GM21423 (cell line): ENCODE results near the gene RETREG1.

Experiments used
- ATAC-seq: cut with Tn5 transposase; IDR thresholded peaks from one replicate; pipeline ENCODE4 v1.9.1; 2021; ENCODE audit warnings: mild to moderate bottlenecking, moderate library complexity; ENCODE audit not compliant: unreplicated experiment

The RETREG1 gene

DNA sequence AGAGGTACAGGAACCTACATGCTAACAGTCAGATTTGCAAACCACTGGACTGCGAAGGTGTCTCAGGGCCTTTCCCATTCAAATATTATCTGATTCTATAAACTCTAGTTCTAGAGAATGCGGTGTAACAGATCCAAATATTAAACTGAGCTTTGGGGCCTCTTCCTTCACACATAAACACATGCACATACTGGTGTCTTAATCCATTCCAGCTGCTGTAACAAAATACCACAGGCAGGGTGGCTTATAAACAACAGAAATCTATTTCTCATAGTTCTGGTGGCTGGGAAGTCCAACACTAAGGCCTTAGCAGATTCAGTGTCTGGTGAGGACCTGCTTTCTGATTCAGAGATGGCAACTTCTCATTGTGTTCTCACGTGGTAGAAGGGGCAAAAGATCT is 30.2 kb downstream of the RETREG1 start:
- no peak for ATAC-seq

DNA sequence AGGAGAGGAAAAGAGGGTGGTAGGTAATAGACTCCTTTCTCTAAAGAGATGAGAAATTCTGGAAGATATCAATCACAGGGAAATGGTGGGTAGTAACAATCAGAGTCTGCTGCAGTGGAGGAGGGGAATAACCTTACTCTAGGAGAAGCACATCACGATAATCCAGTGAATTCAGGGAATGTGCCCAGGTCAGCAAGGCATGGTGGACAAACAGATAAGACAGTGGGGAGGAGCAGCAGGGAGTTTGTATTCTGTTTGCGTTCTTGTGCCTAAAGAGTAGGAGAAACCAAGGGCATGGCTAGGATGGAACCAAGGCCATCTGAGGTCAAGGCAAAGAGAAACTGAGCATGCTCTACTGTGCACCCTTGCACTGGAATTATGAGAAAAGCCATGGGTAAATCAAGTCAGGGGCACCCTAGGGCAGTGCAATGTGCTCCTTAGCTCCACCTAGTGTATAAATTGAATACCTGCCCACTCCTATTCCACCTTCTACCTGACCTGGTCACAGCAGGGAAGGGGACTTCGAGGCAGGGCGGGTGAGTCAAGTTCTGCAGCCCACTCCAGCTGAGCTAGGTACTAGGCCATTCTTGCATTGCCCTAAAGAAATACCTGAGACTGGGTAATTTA is 31.6 kb downstream of the RETREG1 start:
- no peak for ATAC-seq

DNA sequence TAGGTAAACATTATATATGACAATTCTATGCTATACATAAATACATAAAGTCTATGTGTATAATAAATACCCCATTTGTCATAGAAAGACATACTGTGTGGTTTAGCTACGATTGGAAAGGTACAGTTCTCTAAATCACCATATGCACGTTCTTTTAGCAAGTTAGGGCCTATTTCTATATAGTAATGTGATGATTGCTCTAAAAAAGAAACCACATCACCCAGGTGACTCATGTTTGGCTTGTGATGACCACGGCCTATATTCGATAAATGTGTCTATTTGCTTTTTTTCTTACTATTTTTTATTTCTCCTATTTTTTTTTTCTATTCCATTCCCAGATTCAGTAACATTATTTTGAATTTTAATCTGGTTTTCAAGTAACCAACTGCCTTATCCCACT is 34.7 kb downstream of the RETREG1 start:
- ATAC-seq = no peak

DNA sequence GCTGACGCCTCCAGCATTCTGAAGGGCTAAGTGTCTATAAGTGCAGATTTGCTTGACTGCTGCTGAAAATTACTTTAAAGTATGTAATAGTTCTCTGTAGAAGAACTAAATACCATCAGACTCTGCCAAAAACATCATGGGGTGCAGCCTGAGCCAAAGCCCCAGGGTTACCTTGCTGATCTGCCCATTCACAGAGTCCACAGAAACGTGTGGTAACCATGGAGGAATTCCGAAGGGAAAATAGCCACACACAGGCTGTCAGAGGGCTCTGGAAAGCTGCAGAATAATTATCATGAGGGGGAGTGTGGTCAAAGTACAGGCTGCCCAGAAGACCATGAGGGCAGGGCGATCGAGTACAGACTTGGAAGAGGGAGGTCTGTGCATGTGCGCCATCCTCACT is 36.4 kb downstream of the RETREG1 start:
- ATAC-seq = no peak

DNA sequence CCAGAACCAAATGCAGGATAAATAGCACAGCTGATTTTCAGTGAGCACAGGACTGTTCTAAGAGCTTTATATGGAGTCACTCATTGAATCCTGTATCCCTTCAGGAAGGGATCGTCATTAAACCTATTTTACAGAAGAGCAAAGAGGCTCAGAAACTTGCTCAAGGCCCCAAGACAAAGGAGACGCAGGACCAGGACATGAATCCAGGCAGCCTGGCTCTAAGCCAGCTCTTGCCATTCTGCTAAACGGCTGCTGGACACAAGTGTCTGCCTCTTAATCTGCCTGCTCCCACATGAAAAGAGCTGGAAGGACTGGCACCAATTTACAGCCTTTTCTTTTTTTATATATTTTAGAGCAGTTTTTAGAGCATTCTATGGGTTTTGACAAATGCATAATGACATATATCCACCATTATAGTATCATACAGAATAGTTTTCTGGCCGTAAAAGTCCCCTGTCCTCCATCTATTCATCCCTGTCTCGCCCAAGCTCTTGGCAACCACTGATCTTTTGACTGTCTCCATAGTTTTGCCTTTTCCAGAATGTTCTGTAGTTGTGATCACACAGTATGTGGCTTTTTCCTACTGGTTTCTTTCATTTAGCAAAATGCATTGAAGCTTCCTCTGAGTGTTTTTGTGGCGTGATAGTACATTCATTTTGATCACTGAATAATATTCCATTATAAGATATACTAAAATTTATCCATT is 37.5 kb downstream of the RETREG1 start:
- no peak for ATAC-seq

DNA sequence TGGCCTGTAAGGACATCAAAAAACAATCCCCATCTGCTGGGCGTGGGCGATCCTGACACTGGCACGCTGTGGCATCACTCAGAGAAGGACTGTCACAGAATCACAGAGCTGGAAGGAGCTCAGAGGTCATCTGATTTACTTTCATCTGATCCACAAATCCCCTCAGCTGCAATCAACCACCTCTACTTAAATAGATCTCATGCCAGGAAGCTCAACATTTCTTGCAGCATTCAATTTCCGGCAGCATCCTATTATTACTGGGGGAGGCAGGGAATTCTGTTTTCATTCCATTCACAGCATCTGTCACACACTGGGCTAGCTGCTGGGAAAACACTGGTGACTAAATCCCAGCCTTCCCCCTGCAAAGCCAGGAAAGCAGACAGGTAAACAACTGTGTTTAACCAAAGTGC is 38.3 kb downstream of the RETREG1 start:
- ATAC-seq = no peak

DNA sequence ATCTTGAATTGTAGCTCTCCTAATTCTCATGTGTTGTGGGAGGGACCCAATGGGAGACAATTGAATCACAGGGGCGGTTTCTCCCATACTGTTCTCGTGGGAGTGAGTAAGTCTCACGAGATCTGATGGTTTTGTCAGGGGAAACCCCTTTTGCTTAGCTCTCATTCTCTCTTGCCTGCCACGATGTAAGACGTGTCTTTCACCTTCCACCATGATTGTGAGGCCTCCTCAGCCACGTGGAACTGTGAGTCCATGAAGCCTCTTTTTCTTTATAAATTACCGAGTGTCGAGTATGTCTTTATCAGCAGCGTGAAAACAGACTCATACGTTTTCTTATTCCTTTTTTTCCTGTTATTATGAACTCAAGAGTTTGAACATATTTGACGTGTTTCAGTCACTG is 39.1 kb downstream of the RETREG1 start:
- ATAC-seq = no peak

DNA sequence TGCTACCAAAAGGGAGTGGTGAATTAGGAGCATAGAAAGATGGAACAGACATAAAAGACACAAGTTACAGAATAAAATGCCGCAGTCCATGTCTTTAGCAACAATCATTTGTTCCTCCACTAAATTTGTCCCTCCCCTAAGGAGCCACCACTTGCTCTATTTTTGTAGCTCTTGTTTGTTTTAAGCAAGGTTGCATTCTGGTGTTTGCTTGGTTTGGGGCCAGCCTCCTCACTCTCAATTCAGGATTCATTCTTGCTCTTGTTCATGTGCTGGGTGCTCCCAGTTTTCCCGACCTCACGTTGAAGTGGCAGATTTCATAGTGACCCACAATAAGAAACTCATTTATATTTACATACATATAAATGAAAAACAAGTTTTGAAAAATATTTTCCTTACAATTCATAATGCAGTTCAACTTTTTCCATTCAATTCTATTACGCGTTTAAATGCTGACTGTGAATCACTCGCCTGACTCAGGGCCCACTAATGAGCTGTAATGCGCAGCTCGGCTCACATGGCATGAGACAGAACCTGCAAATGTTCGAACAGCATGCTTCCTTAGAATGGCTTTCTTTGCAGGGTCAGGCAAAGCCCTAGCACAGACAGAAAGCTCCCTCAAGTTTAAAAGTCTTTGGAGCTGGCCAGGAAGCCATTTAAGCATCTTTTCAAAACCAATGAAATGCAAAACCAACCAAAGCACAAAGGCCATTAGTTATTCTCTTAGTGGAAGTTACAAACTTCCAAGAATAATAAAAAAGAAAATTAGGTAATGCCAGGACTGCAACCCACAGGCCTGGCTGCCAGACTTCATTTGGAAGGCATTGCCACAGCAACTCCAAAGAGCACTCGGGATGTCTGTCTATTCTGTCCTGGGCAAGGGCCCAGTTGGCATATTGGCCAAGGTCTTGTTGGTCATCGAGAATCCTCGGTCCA is 41.7 kb downstream of the RETREG1 start:
- no peak for ATAC-seq

DNA sequence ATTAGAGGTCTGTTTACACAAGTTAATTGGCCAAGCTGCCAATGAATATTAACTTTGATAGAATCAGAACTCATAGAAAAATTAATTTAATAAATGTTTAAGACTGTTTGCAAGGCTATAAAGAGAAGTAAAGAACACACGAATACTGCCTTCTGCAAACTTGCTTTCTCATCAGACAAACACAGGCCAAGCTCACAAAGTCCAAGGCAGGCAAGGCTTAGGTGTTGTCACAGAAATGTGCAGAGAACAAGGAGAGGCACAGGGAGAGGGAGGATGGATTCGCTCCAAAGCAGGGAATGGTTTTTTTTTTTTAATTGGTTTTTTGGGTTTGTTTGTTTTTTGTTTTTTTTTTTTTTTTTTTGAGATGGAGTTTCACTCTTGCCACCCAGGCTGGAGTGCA is 43.4 kb downstream of the RETREG1 start:
- no peak for ATAC-seq

DNA sequence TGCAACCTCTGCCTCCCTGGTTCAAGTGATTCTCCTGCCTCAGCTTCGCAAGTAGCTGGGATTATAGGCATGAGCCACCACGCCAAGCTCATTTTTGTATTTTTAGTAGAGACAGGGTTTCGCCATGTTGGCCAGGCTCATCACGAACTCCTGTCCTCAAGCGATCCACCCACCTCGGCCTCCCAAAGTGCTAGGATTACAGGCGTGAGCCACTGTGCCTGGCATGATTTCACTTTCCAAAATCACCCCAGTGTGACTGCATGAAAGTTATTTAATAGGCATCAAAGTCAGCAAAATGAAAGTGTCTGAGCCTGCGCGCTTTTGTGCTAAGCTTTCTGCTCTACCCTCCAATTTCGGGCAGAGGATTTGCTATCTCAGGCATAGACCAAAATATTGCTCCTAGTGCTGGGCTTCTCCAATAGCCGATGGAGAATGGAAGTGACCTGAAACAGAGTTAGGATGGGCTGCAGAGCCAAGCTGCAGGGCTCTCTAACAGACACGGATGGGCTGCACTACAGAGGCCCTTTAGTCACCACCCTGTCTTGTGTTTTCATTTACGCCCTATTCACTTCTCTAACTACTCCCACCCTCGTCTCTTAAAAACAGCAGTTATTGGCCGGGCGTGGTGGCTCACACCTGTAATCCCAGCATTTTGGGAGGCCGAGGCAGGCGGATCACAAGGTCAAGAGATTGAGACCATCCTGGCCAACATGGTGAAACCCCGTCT is 44.3 kb downstream of the RETREG1 start:
- no peak for ATAC-seq

DNA sequence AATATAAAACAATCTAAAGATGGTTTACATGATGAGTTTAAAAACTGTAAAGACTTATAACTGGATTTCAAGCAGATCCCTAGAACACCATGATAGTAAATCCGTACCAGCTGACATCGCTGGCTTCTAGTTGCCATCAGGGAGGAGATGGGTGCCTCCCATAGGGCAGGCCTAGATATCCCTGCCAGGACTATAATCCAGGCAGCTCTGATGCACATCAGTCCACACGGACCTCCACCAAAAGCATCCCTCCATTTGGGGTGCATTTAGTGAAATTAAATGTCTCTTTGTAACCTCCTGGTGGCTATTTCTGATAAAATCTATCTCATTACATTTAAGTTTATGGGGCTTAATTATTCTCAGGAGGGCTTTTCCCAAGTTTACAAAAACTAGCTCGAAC is 45.8 kb downstream of the RETREG1 start:
- ATAC-seq = no peak

DNA sequence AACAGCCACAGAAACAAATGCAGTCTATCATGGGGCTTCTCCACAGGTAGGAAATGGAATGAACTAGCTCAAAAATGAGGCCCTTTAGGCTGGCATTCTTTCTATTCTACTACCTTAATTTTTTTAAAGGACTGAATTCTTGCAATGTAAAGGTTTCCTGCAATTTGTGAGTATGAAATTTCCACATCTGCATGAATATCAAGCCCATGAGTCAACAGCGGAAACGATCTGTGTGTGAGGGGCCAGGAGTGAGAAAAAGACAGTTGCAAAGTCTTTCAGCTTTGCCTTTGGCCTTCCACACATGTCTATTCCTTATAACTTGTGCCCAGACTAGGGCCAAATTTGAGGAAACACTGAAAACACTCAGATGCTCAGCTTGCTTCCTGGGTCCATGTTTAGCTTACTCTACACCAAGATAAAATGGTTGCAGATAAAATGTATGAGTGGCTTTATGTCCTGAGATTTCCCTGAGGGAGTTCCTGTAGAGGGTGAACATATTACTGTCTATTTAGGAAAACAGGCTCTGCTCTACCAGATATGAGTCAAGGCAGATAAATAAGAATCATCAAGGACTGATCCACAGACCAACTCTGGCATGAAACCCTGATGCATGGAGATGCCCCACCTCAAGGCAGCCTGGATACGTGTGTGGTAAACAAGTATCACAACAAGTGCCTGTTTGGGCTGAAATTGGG is 46.5 kb downstream of the RETREG1 start:
- ATAC-seq = no peak

DNA sequence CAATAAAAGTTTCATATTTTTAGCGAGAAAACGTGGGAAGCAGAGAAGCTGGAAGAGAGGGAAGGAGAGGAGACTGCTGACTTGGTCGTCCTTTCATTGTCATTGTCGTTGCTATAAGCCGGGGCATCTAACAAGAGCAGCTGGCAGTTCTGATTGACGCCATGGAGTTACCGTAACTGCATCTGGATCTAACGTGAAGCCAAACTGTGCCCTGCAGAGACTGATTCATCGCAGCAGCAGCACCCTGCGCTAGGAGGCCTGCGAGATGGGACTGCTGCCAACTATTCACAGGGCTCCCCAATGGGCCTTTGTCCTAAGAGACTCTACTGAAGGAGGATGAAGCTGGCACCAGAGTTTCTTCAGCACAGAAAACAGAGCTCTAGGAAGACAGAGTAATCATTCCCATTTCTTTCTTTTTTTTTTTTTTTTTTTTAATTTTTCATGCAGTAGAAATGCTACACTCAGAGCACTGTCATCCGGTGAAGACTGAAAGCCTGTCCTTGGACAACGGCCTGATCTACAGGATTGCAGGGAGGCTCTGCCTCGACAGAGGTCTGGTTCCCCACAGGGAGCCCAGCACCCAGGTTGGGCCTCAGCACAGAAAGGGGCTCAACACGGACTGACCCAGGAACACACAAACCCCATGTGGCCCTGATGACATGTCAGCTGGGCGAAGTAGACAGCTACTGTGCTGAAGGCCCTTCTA is 47.8 kb downstream of the RETREG1 start:
- ATAC-seq = no peak

DNA sequence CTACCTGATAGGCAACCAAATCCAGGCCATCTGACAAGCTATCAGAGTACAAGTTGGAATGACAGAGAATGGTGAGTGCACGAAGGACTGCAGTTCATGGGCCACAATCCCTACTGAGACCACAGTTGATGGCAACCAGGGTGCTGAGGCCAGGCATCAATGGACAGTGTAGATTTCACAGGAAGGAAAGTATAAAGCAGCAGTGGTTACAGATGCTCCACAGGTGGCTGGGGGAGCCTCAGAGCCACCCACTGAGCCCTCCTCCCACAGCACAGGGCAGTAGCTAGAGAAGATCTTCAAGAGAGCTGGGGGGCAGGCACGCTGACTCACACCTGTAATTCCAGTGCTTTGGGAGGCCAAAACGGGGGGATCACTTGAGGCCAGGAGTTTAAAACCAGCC is 49.4 kb downstream of the RETREG1 start:
- ATAC-seq = no peak

DNA sequence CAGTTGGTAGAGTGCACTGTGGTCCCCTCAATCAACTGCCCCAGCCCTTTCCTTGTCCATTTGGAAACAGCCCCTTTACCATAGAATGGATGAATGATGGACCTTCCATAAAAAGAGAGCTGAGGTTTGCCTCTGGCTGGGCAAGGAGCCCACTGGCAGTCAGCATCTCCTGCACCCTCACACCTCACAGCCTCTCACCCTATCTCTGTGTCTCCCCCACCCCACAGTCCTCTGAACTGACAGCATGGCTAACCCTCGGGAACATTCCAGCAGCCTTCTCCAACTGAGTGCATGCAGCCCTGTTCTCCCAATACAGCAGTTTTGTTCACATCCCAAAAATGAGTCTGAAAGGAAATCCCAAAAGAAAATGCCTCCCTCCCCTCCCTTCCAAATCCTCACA is 51.7 kb downstream of the RETREG1 start:
- no peak for ATAC-seq

DNA sequence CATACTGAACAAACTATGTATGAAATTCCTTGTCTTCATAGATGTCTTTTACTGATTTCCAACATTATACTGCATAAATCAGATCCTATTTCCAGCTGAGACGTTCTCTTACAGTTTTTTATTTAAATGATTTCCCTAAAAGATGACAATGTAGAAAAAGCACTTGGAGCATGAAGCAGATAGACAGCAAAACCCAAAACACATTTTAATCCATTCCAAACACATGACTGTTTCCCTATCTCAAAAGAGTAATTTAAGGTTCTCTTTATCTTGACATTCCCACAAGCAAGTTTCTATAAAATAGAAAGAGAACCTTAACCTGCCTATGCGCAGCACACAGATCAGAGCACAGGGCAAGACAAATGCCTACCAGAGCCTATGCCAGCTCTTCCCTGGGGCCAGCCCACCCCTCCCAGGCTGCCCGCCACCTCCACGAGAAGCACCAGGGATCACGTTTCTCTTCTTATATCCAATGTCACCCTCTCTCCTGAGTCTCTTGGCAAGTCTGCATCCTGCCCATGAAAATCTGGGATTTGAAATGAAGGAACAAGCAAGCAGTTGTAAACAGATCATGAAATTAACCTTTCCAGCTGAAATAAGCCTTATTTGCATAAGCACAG is 52.4 kb downstream of the RETREG1 start:
- ATAC-seq = no peak

DNA sequence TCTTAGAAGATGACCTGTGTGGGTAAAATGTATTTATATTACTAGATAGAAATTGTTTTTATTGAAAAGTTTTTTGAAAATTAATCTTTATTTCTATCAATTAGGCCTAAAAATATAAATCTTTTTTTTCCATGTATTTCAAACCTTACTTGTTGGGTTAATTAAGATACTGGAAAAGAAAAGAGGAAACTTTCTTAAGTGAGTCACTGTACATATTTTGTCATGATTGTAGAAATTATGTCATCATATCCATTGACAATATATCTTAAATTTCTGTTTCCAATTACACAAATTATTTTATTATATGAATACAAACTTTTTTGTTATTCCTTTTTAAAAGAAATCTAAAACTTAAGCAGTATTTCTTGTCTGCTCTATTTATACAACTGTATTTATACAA is 53.1 kb downstream of the RETREG1 start:
- no peak for ATAC-seq

DNA sequence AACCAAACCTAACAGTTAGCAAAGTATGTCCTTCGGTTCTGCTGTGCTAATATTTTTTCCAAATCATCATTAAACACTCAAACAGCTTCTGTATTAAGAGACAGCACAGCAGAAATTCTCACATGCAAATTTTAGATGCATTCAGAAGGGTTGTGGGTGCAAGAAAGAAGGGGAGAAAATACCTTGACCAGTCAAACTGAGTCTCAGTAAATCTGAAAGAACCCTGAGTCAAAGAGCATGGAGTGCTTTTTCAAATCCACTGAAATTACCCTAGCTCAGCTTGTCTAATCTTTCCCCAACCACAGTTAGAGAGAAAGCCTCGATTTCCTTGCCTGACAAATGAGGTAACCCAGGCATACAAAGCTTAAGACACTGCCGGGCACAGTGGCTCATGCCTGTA is 55.1 kb downstream of the RETREG1 start:
- no peak for ATAC-seq

DNA sequence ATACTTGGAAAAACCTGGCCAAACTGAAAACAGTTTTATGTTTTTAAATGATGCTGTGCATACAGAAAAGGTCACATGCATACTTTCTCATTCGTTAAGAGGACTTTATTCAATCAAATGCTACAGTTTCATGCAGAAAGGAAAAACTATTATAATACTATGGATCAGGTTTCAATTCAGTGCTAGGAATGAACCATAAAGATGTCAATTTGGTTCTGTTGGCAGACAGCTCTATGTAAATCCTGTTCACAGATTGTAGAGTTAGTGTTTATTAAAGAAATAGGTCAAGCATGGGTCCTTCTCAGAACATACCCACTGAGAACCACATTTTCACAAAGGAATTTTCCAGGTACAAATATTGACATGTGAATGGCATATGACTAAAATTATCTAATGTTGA is 57.1 kb downstream of the RETREG1 start:
- no peak for ATAC-seq
